MCF 10A (cell line): Measurements from ENCODE around the gene GNG13. TPM values are rescaled to one million over a fixed set of nuclear protein-coding genes. Genes with fewer than 3 reads are reported as not detected.
"Not testable (repeated sequence)": the region's sequence is repeated elsewhere in the genome, so short reads cannot be mapped to it uniquely, and the experiment has no call there.

Source experiments
- BruUV-seq: library from RNA; stranded (reverse); fragments of 400-500 nt; replicated peaks from 2 replicates; lab custom pipeline; 2021; lab: Mats Ljungman, UMichigan
- CTCF ChIA-PET: fragments of 300-600 bp; sonication (Branson Sonifier 250); formaldehyde crosslinking; extraction: SDS; loops from one replicate; lab custom pipeline; 2021; ENCODE audit warnings: antibody characterized with exemption, inconsistent platforms; lab: Yijun Ruan, JAX
- POLR2A ChIA-PET: fragments of 300-600, 350-650 bp; sonication (Branson Sonifier 250); formaldehyde crosslinking; extraction: SDS; loops from one replicate; lab custom pipeline; 2020; ENCODE audit warnings: antibody characterized with exemption, inconsistent platforms; lab: Yijun Ruan, JAX
- DNase-seq: peaks from one replicate; pipeline ENCODE4 v3.0.0-alpha.2; 2018; ENCODE audit not compliant: unreplicated experiment
- H3K27ac Mint-ChIP-seq: one replicate; pipeline ENCODE4 v1.8.0; 2022; ENCODE audit warnings: mild to moderate bottlenecking, low read depth, mixed read lengths; ENCODE audit not compliant: unreplicated experiment
- H3K27me3 Mint-ChIP-seq: one replicate; pipeline ENCODE4 v1.8.0; 2022; ENCODE audit warnings: mixed read lengths; ENCODE audit not compliant: insufficient read depth, unreplicated experiment
- H3K36me3 Mint-ChIP-seq: one replicate; pipeline ENCODE4 v1.8.0; 2022; ENCODE audit warnings: mild to moderate bottlenecking, moderate library complexity, mixed read lengths; ENCODE audit not compliant: insufficient read depth, unreplicated experiment
- H3K4me1 Mint-ChIP-seq: one replicate; pipeline ENCODE4 v1.8.0; 2022; ENCODE audit warnings: mixed read lengths; ENCODE audit not compliant: insufficient read depth, unreplicated experiment
- H3K4me3 Mint-ChIP-seq: one replicate; pipeline ENCODE4 v1.8.0; 2022; ENCODE audit warnings: mild to moderate bottlenecking, moderate library complexity, mixed read lengths; ENCODE audit not compliant: unreplicated experiment
- H3K9me3 Mint-ChIP-seq: one replicate; pipeline ENCODE4 v1.8.0; 2022; ENCODE audit warnings: mixed read lengths; ENCODE audit not compliant: unreplicated experiment
- intact Hi-C: fragments of 100-400 bp; cut with micrococcal nuclease; formaldehyde crosslinking; loops from 2 replicates; pipeline ENCODE4 v1.14.1; 2022
- total RNA-seq: library from RNA; stranded (reverse); gene quantifications from 2 replicates; pipeline ENCODE4 v1.2.3, GENCODE V29; 2022
- TF ChIP-seq, protein P1 (sequence below): fragments of 200-600 bp; IDR thresholded peaks from one replicate; pipeline ENCODE4 v1.8.0; 2022; ENCODE audit warnings: antibody characterized with exemption, mild to moderate bottlenecking; ENCODE audit not compliant: unreplicated experiment

Gene GNG13
- total RNA-seq, 1 experiment from 2014 or later = not detected

DNA sequence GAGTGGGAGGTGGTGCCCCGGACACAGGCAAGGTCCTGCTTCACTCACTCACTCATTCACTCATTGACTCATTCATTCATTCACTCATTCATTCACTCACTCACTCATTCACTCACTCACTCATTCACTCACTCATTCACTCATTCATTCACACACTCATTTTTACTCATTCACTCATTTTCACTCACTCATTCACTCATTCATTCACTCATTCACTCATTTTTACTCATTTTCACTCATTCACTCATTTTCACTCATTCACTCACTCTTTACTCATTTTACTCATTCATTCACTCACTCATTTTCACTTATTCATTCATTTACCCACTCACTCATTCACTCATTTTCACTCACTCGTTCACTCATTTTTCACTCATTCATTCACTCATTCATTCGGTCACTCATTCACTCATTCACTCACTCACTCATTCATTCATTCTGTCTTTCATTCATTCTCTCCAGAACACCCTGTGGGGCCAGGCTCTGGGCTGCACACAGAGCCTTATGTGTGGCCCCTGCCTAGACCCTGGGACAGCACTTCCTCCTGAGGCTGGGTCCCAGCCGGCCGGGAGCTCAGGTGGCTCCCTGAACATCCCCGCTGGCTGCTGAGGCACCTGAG is 21.5 kb downstream of the GNG13 start:
- no peak for DNase-seq
- POLR2A ChIA-PET = interaction anchor here (1.0 kb wide), 1 partner anchor 65 kb away, joined by 3 read pairs; no protein-coding TSS in a partner anchor
- Mint-ChIP-seq H3K4me1 (peaks cover 9% of the 10 kb centered on the region), H3K27ac (no peak overlapping the region), H3K4me3 (no peak overlapping the region), H3K27me3 (no peaks in the 10 kb centered on the region), H3K9me3 (no peaks in the 10 kb centered on the region), H3K36me3 (peaks cover 12% of the 10 kb centered on the region)
- intact Hi-C loops = no loop called here
- CTCF ChIA-PET = interaction anchor here (0.6 to 0.7 kb wide), 3 partner anchors 9 to 35 kb away, joined by 3 to 5 read pairs (median 3); no protein-coding TSS in a partner anchor
- no TSS peak for BruUV-seq
- TF ChIP-seq, protein P1, sequence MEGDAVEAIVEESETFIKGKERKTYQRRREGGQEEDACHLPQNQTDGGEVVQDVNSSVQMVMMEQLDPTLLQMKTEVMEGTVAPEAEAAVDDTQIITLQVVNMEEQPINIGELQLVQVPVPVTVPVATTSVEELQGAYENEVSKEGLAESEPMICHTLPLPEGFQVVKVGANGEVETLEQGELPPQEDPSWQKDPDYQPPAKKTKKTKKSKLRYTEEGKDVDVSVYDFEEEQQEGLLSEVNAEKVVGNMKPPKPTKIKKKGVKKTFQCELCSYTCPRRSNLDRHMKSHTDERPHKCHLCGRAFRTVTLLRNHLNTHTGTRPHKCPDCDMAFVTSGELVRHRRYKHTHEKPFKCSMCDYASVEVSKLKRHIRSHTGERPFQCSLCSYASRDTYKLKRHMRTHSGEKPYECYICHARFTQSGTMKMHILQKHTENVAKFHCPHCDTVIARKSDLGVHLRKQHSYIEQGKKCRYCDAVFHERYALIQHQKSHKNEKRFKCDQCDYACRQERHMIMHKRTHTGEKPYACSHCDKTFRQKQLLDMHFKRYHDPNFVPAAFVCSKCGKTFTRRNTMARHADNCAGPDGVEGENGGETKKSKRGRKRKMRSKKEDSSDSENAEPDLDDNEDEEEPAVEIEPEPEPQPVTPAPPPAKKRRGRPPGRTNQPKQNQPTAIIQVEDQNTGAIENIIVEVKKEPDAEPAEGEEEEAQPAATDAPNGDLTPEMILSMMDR = no peak

DNA sequence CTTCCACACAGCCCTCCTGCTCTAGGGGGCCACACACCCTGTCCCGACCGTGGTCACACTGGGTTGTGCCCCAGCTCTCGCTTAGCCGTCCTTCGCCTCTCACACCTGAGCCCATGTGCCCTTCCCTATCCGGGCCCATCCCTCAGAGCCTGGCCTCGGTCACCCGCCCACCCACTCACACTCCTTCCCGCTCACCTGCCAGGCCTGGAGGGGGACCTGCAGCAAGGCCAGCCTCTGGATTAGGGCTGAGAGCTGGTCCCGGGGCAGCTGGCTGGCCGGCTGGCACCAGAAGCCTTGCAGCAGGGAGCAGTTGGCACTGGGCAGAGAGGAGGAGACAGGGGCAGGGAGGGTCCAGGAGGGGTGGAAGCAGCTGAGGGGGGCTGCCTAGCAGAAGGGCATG is 22.1 kb downstream of the GNG13 start:
- TF ChIP-seq, protein P1 = no peak
- no TSS peak for BruUV-seq
- DNase-seq = no peak
- Mint-ChIP-seq H3K4me1 (peaks cover 7% of the 10 kb centered on the region), H3K27ac (no peak overlapping the region), H3K27me3 (no peaks in the 10 kb centered on the region), H3K36me3 (peaks cover 8% of the 10 kb centered on the region), H3K9me3 (no peaks in the 10 kb centered on the region), H3K4me3 (no peak overlapping the region)
- ChIA-PET POLR2A (interaction anchor here (0.8 to 1.0 kb wide), 2 partner anchors 29 to 64 kb away, joined by 3 to 4 read pairs; no protein-coding TSS in a partner anchor), CTCF (interaction anchor here (0.6 to 0.7 kb wide), 2 partner anchors 9 to 17 kb away, joined by 3 to 5 read pairs; no protein-coding TSS in a partner anchor)
- intact Hi-C loops = no loop called here

DNA sequence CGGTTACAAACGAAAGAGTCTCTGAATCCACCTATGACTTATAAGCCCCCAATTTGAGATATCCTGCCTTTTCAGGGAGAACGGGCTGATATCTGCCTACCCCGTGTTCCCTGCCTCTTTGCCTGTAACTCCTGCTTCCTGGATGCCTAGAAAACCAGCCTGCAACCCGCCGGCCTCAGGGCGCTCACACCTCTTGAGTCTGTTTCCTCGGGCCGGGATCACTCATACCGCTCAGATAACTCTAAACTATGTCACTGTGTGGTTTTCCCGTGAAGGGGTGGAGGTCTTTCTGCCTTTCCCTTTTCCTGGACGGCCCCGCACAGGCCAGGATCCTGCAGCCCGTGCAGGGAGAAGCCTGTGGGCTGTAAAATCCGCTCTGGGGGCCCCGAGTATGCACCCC is 22.7 kb downstream of the GNG13 start:
- ChIA-PET CTCF (no interaction called here), POLR2A (interaction anchor here (0.8 to 1.0 kb wide), 2 partner anchors 29 to 64 kb away, joined by 3 to 4 read pairs; no protein-coding TSS in a partner anchor)
- Mint-ChIP-seq H3K9me3 (no peaks in the 10 kb centered on the region), H3K4me1 (peaks cover under 1% of the 10 kb centered on the region), H3K4me3 (no peak overlapping the region), H3K27ac (no peak overlapping the region), H3K27me3 (no peaks in the 10 kb centered on the region), H3K36me3 (peaks cover 2% of the 10 kb centered on the region)
- intact Hi-C loops = no loop called here
- TF ChIP-seq, protein P1 = no peak
- BruUV-seq = no TSS peak
- no peak for DNase-seq

DNA sequence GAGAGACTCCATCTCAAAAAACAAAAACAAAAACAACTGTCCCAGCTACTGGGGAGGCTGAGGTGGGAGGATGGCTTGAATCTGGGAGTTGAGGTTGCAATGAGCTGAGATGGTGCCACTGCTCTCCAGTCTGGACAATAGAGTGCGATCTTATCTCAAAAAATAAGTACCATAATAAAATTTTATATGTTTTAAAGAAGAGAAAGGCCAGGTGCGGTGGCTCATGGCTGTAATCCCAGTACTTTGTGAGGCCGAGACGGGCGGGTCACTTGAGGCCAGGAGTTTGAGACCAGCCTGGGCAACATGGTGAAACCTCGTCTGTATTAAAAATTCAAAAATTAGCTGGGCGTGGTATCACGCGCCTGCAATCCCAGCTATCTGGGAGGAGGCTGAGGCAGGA is 23.7 kb downstream of the GNG13 start:
- BruUV-seq = no TSS peak
- Mint-ChIP-seq H3K27ac (no peak overlapping the region), H3K36me3 (no peaks in the 10 kb centered on the region), H3K9me3 (no peaks in the 10 kb centered on the region), H3K4me1 (no peaks in the 10 kb centered on the region), H3K27me3 (no peaks in the 10 kb centered on the region), H3K4me3 (no peak overlapping the region)
- TF ChIP-seq, protein P1 = no peak
- ChIA-PET CTCF (interaction anchor here (0.6 to 0.9 kb wide), 3 partner anchors 8 to 64 kb away, joined by 3 to 5 read pairs (median 3); no protein-coding TSS in a partner anchor), POLR2A (interaction anchor here (0.6 to 1.5 kb wide), 10 partner anchors 15 to 141 kb away, joined by 3 to 7 read pairs (median 4); partner anchors contain the start of genes ANTKMT, METTL26 and MSLN)
- intact Hi-C loops = no loop called here
- DNase-seq = no peak

DNA sequence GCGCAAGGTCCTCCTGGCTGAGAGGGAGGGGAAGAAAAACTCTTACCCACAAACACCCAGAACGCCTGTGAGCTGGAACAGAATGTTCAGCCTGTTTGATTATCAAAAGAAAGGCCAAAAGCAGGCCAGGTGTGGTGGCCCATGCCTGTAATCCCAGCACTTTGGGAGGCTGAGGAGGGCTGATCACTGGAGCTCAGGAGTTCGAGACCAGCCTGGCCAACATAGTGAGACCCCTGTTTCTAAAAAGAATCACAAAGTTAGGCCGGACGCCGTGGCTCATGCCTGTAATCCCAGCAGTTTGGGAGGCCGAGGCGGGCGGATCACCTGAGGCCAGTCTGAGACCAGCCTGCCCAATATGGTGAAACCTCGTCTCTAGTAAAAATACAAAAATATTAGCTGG is 24.2 kb downstream of the GNG13 start:
- H3K27me3 Mint-ChIP-seq, intact Hi-C loops, DNase-seq, H3K27ac Mint-ChIP-seq, BruUV-seq, H3K4me3 Mint-ChIP-seq, H3K9me3 Mint-ChIP-seq, H3K36me3 Mint-ChIP-seq, H3K4me1 Mint-ChIP-seq: not testable (repeated sequence)
- ChIA-PET POLR2A (interaction anchor here (0.6 to 1.5 kb wide), 10 partner anchors 14 to 140 kb away, joined by 3 to 7 read pairs (median 4); partner anchors contain the start of genes ANTKMT, METTL26 and MSLN), CTCF (interaction anchor here (0.6 to 0.9 kb wide), 4 partner anchors 9 to 64 kb away, joined by 3 to 5 read pairs (median 3); no protein-coding TSS in a partner anchor)
